ENCODE results near the gene ABAT. TPM values are rescaled to one million over a fixed set of nuclear protein-coding genes. Genes with fewer than 3 reads are reported as not detected.

ABAT gene
- total and polyA plus RNA-seq, 4 donors = 4.4 to 14.0 (median 7.1) TPM

GRCh38 chr16:8752706-8753105, 78.3 kb downstream of the ABAT start:
- H3K4me3 ChIP-seq = no peak overlapping the region
- H3K9me3 ChIP-seq (ENCODE audit: control insufficient read depth in 4 of 4, insufficient read depth in 3 of 4, low read length in 3 of 4) = peaks cover 0 to 1% (median 0%) of the 10 kb centered on the region in 4 donors
- DNase-seq = no peak
- H3K27ac ChIP-seq (ENCODE audit: low read depth in 1 of 2, low read length in 1 of 2) = no peak overlapping the region
- H3K36me3 ChIP-seq (ENCODE audit: control insufficient read depth in 4 of 4, insufficient read depth in 4 of 4, low read length in 4 of 4) = peaks cover 0 to 3% (median 2%) of the 10 kb centered on the region in 4 donors
- peaks cover 0 to 2% (median 0%) of the 10 kb centered on the region in 5 donors for H3K4me1 ChIP-seq (ENCODE audit: control insufficient read depth in 5 of 5, insufficient read depth in 5 of 5, low read length in 5 of 5)
- whole genome bisulfite sequencing, 2 donors = 44 to 66% methylated on average over 2 of the region's 2 CpGs
- ATAC-seq (ENCODE audit: insufficient read depth, low FRiP score) = no peak
- H3K27me3 ChIP-seq (ENCODE audit: control insufficient read depth in 3 of 3, insufficient read depth in 3 of 3, low read length in 2 of 3) = no peaks in the 10 kb centered on the region
- no peak for TF ChIP-seq CTCF (IDR thresholded peaks at IDR 0.05; ENCODE audit: control extremely low read depth, extremely low read depth)
- no peak overlapping the region for H3K9ac ChIP-seq (ENCODE audit: insufficient read depth in 1 of 2, low read length in 2 of 2)

- WGBS, 2 donors = 76 to 82% methylated on average over 9 of the region's 9 CpGs
- no peak overlapping the region for H3K9ac ChIP-seq (ENCODE audit: insufficient read depth in 1 of 2, low read length in 2 of 2)
- no peak overlapping the region for H3K27ac ChIP-seq (ENCODE audit: low read depth in 1 of 2, low read length in 1 of 2)
- H3K36me3 ChIP-seq (ENCODE audit: control insufficient read depth in 4 of 4, insufficient read depth in 4 of 4, low read length in 4 of 4) = peaks cover 0 to 9% (median 3%) of the 10 kb centered on the region in 4 donors
- H3K9me3 ChIP-seq (ENCODE audit: control insufficient read depth in 4 of 4, insufficient read depth in 3 of 4, low read length in 3 of 4) = peaks cover 0 to 1% (median 0%) of the 10 kb centered on the region in 4 donors
- TF ChIP-seq CTCF (IDR thresholded peaks at IDR 0.05; ENCODE audit: control extremely low read depth, extremely low read depth) = no peak
- DNase-seq (no peak), ATAC-seq (ENCODE audit: insufficient read depth, low FRiP score) (no peak)
- peaks cover 0 to 2% (median 0%) of the 10 kb centered on the region in 5 donors for H3K4me1 ChIP-seq (ENCODE audit: control insufficient read depth in 5 of 5, insufficient read depth in 5 of 5, low read length in 5 of 5)
- H3K4me3 ChIP-seq = no peak overlapping the region
- H3K27me3 ChIP-seq (ENCODE audit: control insufficient read depth in 3 of 3, insufficient read depth in 3 of 3, low read length in 2 of 3) = no peaks in the 10 kb centered on the region
These were observed 79.1 kb downstream of the ABAT start for GRCh38 chr16:8753416-8754054.

- Histone ChIP-seq H3K4me1 (ENCODE audit: control insufficient read depth in 5 of 5, insufficient read depth in 5 of 5, low read length in 5 of 5) (peaks cover 0 to 2% (median 0%) of the 10 kb centered on the region in 5 donors), H3K4me3 (no peak overlapping the region), H3K36me3 (ENCODE audit: control insufficient read depth in 4 of 4, insufficient read depth in 4 of 4, low read length in 4 of 4) (peaks cover 0 to 9% (median 5%) of the 10 kb centered on the region in 4 donors), H3K27me3 (ENCODE audit: control insufficient read depth in 3 of 3, insufficient read depth in 3 of 3, low read length in 2 of 3) (no peaks in the 10 kb centered on the region), H3K27ac (ENCODE audit: low read depth in 1 of 2, low read length in 1 of 2) (no peak overlapping the region), H3K9me3 (ENCODE audit: control insufficient read depth in 4 of 4, insufficient read depth in 3 of 4, low read length in 3 of 4) (no peaks in the 10 kb centered on the region), H3K9ac (ENCODE audit: insufficient read depth in 1 of 2, low read length in 2 of 2) (no peak overlapping the region)
- no peak for DNase-seq
- WGBS, 2 donors = 93 to 97% methylated on average over 5 of the region's 5 CpGs
- TF ChIP-seq CTCF (IDR thresholded peaks at IDR 0.05; ENCODE audit: control extremely low read depth, extremely low read depth) = no peak
- no peak for ATAC-seq (ENCODE audit: insufficient read depth, low FRiP score)
These were observed 82.3 kb downstream of the ABAT start for GRCh38 chr16:8756755-8757154.
